PC-9 (cell line): Measurements from ENCODE around the gene CNTN4. TPM values are rescaled to one million over a fixed set of nuclear protein-coding genes. Genes with fewer than 3 reads are reported as not detected.

Experiments
- BruUV-seq: library from RNA; stranded (reverse); fragments of 400-500 nt; replicated peaks from 2 replicates; lab custom pipeline; 2021; lab: Mats Ljungman, UMichigan
- CTCF ChIA-PET: fragments of 300-600 bp; sonication (Branson Sonifier 250); formaldehyde crosslinking; loops from one replicate; lab custom pipeline; 2022; ENCODE audit warnings: antibody characterized with exemption; lab: Charles Lee
- POLR2A ChIA-PET: fragments of 300-600 bp; sonication (Branson Sonifier 250); formaldehyde crosslinking; loops from one replicate; lab custom pipeline; 2022; ENCODE audit warnings: antibody characterized with exemption; ENCODE audit not compliant: unreplicated experiment; lab: Charles Lee
- DNase-seq, 2 experiments: peaks; one replicate each; pipeline versions ENCODE4 v3.0.0 to v3.0.0-alpha.2; 2015 to 2022; ENCODE audit warnings: mixed read lengths in 1 of 2
- H2AFZ ChIP-seq: fragments of 200-600 bp; sonication (generic); 2 replicates; pipeline ENCODE4 v1.8.1; 2017; ENCODE audit warnings: antibody characterized with exemption
- H3F3A ChIP-seq: fragments of 200-600 bp; sonication (generic); 2 replicates; pipeline ENCODE4 v1.8.1; 2017; ENCODE audit warnings: antibody characterized with exemption, mild to moderate bottlenecking, low read depth; ENCODE audit not compliant: insufficient read depth
- H3K27ac ChIP-seq: fragments of 200-600 bp; sonication (generic); 2 replicates; pipeline ENCODE4 v1.6.1; 2016; ENCODE audit warnings: mixed run types
- H3K27me3 ChIP-seq: fragments of 200-600 bp; sonication (generic); 2 replicates; pipeline ENCODE4 v1.6.1; 2016; ENCODE audit warnings: low read depth, mixed run types; ENCODE audit not compliant: insufficient read depth
- H3K36me3 ChIP-seq: fragments of 200-600 bp; sonication (generic); 2 replicates; pipeline ENCODE4 v1.6.1; 2016; ENCODE audit warnings: low read depth, mixed run types
- H3K4me1 ChIP-seq: fragments of 200-600 bp; sonication (generic); replicated peaks from 2 replicates; pipeline ENCODE4 v1.6.1; 2016; ENCODE audit warnings: mixed run types; ENCODE audit not compliant: insufficient read depth
- H3K4me2 ChIP-seq: fragments of 200-600 bp; sonication (generic); 2 replicates; pipeline ENCODE4 v1.6.1; 2017; ENCODE audit warnings: mixed run types
- H3K4me3 ChIP-seq: fragments of 200-600 bp; sonication (generic); 2 replicates; pipeline ENCODE4 v1.6.1; 2016; ENCODE audit warnings: mixed run types
- H3K79me2 ChIP-seq: fragments of 200-600 bp; sonication (generic); 2 replicates; pipeline ENCODE4 v1.6.1; 2017; ENCODE audit warnings: low read depth, mixed run types
- H3K9me2 ChIP-seq: fragments of 200-600 bp; sonication (generic); 2 replicates; pipeline ENCODE4 v1.8.1; 2017; ENCODE audit warnings: mild to moderate bottlenecking; ENCODE audit not compliant: insufficient read depth
- H3K9me3 ChIP-seq: fragments of 200-600 bp; sonication (generic); 2 replicates; pipeline ENCODE4 v1.8.1; 2016; ENCODE audit warnings: low read depth; ENCODE audit not compliant: insufficient read depth
- H4K20me1 ChIP-seq: fragments of 200-600 bp; sonication (generic); 2 replicates; pipeline ENCODE4 v1.8.1; 2017; ENCODE audit not compliant: insufficient read depth
- EZH2 ChIP-seq: fragments of 200-600 bp; sonication (generic); IDR thresholded peaks from 2 replicates; pipeline ENCODE4 v1.8.0; 2017; ENCODE audit warnings: antibody characterized with exemption, low read depth
- intact Hi-C: fragments of 100-400 bp; cut with micrococcal nuclease; formaldehyde crosslinking; loops from one replicate; pipeline ENCODE4 v1.10.0; 2022; ENCODE audit not compliant: unreplicated experiment
- total RNA-seq: library from RNA; stranded (reverse); gene quantifications from 2 replicates; pipeline ENCODE4 v1.2.3, GENCODE V29; 2021
- TF ChIP-seq, protein P1 (sequence below): fragments of 200-600 bp; sonication (generic); conservative IDR thresholded peaks from 2 replicates; pipeline ENCODE4 v1.6.1; 2017; ENCODE audit warnings: mixed run types, antibody characterized with exemption, mild to moderate bottlenecking, moderate library complexity

CNTN4 gene
- total RNA-seq, 1 experiment from 2014 or later, result not detected

DNA sequence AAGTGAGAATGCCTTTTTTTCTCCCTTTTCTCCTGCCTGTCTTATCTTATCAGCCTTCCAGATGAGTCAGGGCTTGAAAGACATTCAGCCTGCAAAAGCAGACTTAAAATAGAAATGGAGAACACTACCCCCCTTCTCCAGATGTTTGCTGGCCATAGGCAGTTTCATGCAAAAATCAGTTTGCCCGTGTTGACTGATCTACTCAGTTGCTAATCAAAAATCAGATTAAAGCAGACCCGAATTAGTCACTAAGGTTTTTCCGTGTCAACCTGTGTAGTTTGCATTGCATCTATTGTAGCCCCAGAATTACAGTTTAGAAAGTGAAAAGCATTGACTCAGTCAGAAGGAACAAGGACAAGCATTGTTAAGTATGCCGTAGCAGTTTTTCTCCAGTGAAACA is 955.3 kb downstream of the CNTN4 start:
- no peaks in the 10 kb centered on the region for H3K9me2 ChIP-seq
- no peaks in the 10 kb centered on the region for H4K20me1 ChIP-seq
- no peaks in the 10 kb centered on the region for H3F3A ChIP-seq
- H3K9me3 ChIP-seq, result no peaks in the 10 kb centered on the region
- DNase-seq, result no peak
- H2AFZ ChIP-seq, result no peak overlapping the region
- H3K4me3 ChIP-seq, result no peak overlapping the region
- H3K79me2 ChIP-seq, result no peaks in the 10 kb centered on the region
- ChIA-PET CTCF (no interaction called here), POLR2A (no interaction called here)
- no peaks in the 10 kb centered on the region for H3K4me1 ChIP-seq
- intact Hi-C loops, result no loop called here
- peaks cover 13% of the 10 kb centered on the region; the same call in 1 of the 2 replicates for H3K27me3 ChIP-seq
- TF ChIP-seq, protein P1, sequence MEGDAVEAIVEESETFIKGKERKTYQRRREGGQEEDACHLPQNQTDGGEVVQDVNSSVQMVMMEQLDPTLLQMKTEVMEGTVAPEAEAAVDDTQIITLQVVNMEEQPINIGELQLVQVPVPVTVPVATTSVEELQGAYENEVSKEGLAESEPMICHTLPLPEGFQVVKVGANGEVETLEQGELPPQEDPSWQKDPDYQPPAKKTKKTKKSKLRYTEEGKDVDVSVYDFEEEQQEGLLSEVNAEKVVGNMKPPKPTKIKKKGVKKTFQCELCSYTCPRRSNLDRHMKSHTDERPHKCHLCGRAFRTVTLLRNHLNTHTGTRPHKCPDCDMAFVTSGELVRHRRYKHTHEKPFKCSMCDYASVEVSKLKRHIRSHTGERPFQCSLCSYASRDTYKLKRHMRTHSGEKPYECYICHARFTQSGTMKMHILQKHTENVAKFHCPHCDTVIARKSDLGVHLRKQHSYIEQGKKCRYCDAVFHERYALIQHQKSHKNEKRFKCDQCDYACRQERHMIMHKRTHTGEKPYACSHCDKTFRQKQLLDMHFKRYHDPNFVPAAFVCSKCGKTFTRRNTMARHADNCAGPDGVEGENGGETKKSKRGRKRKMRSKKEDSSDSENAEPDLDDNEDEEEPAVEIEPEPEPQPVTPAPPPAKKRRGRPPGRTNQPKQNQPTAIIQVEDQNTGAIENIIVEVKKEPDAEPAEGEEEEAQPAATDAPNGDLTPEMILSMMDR, result no peak
- no peak for TF ChIP-seq EZH2
- H3K4me2 ChIP-seq, result no peak overlapping the region
- H3K27ac ChIP-seq, result no peak overlapping the region
- no peaks in the 10 kb centered on the region for H3K36me3 ChIP-seq
- no TSS peak for BruUV-seq

DNA sequence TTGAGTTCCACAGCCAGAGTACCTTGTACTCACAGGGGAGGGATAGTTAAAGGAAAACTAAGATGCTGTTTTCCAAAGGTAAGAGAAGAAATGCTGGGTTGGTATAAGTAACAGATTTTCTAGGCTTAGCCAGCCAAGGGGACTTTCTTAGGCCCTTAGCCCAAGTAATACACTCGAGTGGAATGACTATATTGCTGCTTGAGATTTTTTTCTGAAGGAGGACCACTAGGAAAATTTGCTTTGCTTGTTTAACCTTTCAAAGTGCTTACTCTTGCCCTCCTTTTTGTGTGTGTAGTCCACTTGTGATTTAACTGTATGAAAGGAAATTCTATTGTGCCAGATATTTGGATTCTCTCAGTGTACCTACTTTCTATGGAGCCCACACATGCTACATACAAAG is 961.0 kb downstream of the CNTN4 start:
- TF ChIP-seq, protein P1, result no peak
- no peak for TF ChIP-seq EZH2
- no peak overlapping the region for H3K4me2 ChIP-seq
- H3K4me1 ChIP-seq, result no peaks in the 10 kb centered on the region
- no peaks in the 10 kb centered on the region for H3K9me3 ChIP-seq
- H4K20me1 ChIP-seq, result no peaks in the 10 kb centered on the region
- POLR2A ChIA-PET, result no interaction called here
- no peaks in the 10 kb centered on the region for H3K36me3 ChIP-seq
- intact Hi-C loops, result no loop called here
- H3F3A ChIP-seq, result no peaks in the 10 kb centered on the region
- H3K27ac ChIP-seq, result no peak overlapping the region
- CTCF ChIA-PET, result no interaction called here
- H2AFZ ChIP-seq, result no peak overlapping the region
- DNase-seq, result no peak
- BruUV-seq, result no TSS peak
- H3K9me2 ChIP-seq, result no peaks in the 10 kb centered on the region
- no peak overlapping the region for H3K4me3 ChIP-seq
- H3K79me2 ChIP-seq, result no peaks in the 10 kb centered on the region
- H3K27me3 ChIP-seq, result peaks cover 35% of the 10 kb centered on the region

- Histone ChIP-seq H3K27me3 (peaks cover 26% of the 10 kb centered on the region), H3K9me2 (no peaks in the 10 kb centered on the region), H3K79me2 (no peaks in the 10 kb centered on the region), H4K20me1 (no peaks in the 10 kb centered on the region), H2AFZ (no peak overlapping the region), H3K9me3 (no peaks in the 10 kb centered on the region), H3K4me3 (no peak overlapping the region), H3K36me3 (no peaks in the 10 kb centered on the region), H3K4me1 (no peaks in the 10 kb centered on the region), H3K27ac (no peak overlapping the region), H3F3A (no peaks in the 10 kb centered on the region), H3K4me2 (no peak overlapping the region)
- no TSS peak for BruUV-seq
- POLR2A ChIA-PET, result no interaction called here
- TF ChIP-seq, protein P1, result no peak
- TF ChIP-seq EZH2, result no peak
- DNase-seq, result no peak
- CTCF ChIA-PET, result no interaction called here
- intact Hi-C loops, result no loop called here
These were observed 965.6 kb downstream of the CNTN4 start for GRCh38 chr3:3064297-3064696.
